NCI-H2029 treated with DMSO at 0.1 percent for 48 hours (cell line): ENCODE results near the gene NCKAP5.
A peak's percentile ranks its signal among the peaks of the same experiment; 100 is the strongest.
"Not testable (repeated sequence)": the region's sequence is repeated elsewhere in the genome, so short reads cannot be mapped to it uniquely, and the experiment has no call there.

Source experiments
- DNase-seq: peaks from one replicate; lab custom pipeline; 2025; lab: John Stamatoyannopoulos, UW

NCKAP5 gene

DNA sequence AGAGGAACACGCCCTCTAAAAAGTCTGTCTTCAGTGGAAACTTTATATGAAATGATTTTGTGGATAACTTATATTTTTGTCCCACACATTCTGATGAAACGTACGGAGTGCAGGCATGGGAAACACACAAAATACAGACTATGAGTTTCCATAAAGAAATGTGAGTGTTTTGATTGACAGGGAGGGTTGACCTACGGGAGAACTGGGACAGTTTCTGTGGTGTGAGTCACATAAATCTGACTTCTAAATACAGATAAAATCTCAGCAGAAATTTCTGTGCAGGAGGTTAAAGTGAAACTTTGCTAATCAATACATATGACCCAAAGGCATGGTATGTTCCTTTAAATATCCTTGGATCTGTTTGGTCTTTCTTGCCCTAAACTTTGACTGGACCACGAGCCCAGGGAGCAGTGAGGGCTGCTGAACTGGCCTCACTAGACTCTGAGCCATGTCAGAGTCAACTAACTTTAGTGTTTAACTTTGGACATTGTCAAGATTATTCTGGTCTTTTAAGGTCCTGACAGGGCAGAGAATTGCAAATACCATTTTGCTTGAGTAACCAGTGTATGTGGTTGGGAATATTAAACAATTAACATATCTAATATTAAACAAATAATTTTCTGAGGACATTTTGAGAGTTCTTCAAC, 691.4 kb downstream of the NCKAP5 start:
- DNase-seq = no peak

DNA sequence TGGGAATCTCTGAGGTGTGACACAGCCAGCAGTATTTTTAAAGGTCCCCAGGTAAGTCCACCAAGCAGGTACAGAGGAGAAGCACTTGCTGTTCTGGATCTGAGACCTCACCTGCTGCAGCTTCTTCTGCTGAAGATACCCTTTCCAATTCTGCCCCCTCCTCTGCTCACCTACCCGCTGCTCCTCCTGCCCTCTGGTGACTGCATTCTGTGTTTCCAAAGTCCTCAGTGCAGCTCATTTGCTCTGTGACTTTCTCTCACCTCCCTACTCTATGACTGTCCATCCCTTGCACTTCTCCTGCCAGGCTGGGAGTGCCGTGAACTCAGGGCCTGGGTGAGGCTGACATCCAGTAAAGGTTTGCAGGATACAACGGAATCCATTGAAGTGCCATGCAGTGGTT, 693.1 kb downstream of the NCKAP5 start:
- no peak for DNase-seq

DNA sequence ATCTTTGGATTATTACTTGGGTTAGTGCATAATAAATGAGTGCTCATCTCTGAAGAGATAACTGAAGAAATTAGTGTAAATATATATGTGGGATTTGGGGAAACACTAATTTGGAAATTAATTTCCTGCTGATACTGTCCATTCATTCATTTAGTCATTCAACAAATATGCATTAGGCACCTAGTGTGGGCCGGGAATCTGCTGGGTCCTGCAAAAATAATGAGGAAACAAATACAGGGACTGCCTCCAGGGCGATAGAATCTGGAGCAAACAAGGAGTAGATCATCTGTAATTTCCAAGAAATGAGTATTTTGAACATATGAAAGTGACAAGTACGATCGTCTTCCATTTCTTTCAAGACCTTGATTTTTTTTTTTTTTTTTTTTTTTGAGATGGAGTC, 694.5 kb downstream of the NCKAP5 start:
- no peak for DNase-seq

DNA sequence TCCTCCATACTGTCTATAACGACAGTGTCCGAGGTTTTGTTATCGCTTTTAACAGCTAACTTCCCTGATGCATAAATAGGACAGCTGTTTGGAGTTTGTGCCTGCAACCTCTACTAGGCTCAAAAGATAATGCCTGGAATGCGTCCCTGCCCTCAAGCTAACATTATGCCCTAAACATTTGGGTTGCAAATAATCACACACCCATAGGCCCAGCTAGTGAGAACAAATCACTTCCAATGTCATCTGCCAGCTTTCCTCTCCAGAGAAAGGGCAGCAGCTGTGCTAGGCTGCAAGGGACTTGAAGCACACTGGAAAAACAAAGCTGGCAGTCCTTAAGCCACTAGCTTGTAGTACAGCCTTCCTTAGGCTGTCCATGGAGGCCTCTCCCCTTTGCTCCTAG, 696.4 kb downstream of the NCKAP5 start:
- no peak for DNase-seq

DNA sequence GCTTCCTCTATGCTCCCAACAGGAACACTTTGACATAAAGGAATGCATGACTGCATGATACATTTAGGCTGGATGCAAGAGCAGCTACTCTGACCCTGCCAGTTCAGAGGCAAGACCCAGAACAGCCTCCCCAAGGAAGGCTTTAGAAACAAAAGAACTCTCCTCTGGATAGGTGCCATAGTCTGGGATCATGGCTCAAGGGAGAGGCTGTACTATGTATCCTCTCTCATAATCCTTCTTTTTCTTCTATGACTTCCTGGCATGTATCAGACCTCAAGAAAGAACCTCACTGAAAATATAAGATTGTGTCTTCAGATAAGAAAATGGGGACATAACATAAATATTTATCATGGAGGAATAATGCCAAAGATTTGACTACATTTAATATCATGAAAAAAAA, 704.3 kb downstream of the NCKAP5 start:
- no peak for DNase-seq

DNA sequence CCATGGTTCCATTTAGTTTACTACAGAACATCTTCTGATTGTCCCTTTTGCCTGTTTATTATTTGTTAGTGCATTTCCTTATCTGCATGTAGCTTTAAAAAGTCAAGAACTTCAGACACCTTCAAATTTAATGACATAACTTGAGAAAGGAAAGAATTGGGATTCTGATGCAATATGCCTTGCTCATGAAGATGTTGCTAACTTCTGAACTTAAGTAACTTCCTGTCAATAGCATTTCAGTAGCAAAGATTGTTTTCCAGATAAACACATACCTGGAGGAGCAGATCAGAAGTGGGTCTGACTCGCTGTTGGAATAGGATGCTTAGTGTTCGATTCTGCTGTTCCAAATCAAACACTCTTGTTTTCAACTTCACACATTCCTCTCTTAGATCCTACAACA, 708.0 kb downstream of the NCKAP5 start:
- DNase-seq = no peak

DNA sequence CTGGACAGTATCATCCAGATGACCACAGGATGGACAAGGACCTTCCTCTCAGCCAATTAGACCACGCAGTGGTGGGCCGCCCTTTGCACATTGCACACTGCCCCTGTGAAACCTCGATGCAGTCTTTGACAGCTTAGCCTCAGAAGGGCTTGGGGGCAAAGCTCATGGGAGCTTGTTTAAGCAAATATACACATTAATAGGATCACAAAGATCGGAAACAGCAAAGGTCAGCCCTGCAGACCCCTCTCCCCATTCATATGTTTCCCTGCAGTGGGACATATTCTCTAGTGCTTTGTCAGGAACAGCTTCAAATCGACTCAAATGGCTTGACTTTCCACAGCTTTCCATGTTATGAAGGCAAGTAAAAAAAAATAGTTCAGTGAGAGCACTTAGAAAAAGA, 708.7 kb downstream of the NCKAP5 start:
- DNase-seq = no peak

DNA sequence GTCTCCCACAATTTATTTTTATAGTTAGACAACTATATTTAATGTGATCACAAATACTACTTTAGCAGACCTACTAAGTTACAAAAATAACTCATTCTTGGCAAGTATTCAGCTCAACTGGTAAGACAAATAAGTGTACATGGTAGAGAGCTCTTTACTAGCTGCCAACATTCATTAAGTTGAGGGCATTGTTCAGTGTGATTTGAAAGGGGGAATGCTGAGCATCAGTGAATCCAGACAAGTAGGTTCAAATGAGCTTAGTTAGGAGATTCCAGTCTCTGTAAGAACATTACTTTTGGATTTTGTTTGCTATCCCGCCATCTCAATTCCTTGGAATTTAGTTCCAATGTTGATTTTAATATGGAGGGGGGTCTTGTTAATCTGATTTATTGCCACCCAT, 710.9 kb downstream of the NCKAP5 start:
- DNase-seq = no peak

DNA sequence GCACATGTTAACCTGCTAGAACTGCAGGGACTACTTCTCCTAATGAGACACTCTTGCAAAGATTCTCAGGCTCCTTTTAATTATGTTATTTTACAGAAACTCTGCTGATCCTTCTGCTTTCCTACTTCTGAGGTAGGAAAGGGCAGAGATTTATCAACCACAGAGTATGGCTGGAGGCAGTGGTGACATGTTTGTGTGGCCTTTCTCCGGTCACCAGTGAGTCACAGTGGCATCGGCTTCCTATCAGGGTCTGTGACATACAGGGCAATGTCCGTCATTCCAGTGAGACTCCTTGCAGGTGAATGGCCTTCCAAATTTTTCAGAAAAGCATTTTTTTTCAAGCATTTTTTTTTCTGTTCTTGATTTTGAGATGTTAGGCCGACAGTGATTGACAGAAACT, 717.6 kb downstream of the NCKAP5 start:
- DNase-seq = no peak

DNA sequence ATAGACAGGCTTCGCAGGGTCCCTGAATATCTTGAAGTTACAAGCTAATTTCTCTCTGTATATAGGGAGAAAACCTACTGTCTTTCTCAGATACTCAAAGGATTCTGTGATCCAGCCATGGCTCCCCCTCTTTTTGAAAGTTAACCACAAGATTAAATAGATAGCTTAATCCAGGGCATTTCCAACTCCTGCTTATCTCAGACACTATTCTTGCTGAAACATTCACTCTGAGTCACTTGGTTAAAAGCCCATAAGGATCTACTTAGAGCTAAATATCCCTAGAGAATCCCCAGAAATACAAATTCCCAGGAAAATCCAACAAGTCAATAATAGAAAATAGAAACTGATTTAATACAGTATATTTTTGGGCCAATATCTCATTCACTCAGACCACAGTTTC, 719.1 kb downstream of the NCKAP5 start:
- no peak for DNase-seq

DNA sequence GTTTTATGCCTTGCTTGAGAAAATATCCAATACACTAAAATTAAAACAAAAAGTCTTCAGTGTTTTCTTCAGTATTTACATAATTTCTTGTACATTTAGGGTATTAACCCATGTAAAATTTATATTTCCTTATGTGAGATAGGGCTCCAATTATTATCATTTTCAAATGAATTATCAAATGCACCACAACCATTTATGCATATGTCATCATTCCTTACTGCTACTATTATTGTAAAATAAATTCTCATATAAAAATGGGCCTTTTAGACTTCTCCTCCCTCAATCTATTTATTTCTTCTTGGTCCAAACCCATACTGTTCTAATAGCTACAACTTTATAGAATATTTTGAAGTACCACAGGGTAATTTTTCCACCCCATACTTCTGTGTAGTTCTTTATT, 722.9 kb downstream of the NCKAP5 start:
- no peak for DNase-seq

DNA sequence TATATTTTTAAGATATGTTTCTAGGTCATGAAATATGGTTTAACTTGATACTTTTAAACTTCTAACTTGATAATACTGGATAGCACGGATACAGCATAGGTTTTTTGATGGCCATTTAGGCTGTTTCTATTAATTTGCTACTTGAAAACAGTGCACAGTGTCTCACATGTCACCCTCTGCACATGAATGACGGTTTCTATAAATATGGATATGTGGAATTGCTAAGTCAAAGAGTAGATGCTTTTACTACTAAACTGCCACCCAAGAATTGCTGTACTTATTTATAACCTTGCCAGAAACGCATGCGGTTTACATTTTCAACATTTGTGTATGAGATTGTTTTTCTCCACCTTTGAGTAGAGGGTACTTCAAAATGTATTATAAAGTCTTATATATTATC, 723.7 kb downstream of the NCKAP5 start:
- no peak for DNase-seq

DNA sequence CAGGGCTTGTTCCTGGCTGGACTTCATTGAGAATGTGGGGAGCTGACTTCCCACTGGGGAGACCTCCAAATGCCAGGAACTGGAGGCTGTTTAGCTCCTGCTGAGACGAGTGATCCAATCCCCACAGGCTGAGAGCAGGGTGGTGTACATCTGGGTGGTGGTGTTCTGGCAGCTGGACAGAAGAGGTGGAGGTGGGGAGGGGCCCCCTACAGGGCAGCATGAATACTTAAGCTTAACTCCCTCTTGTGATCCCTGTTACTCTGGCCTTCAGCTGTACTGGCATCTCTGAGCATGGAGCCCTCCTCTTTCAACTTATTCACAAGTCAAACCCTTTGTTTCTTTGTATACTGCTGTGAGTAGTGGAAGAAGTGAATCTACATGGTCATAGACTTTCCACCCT, 730.5 kb downstream of the NCKAP5 start:
- DNase-seq = no peak

DNA sequence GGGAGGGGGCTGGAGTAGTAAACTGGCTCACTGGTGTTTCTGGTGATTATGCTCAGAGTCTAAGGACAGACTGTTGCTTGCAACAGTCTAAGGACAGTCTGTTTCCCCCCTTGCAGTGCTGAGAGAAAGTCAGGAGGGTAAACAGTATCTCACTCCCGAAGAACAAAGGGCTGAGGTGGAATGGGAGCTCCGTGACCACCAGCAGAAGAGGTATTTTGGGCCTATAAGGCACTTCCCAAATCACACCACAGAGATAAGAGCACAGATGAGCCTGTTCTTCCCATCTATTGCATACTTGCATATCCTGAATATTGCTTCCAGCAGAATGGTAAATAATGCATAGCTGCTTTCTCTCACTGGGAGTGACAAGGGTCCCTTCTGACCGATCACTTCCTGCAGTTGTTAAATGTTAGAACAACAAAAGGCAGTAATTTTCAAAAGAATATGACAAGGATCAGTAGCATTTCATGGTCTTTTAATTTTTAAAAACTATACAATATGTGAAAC, 737.9 kb downstream of the NCKAP5 start:
- no peak for DNase-seq

DNA sequence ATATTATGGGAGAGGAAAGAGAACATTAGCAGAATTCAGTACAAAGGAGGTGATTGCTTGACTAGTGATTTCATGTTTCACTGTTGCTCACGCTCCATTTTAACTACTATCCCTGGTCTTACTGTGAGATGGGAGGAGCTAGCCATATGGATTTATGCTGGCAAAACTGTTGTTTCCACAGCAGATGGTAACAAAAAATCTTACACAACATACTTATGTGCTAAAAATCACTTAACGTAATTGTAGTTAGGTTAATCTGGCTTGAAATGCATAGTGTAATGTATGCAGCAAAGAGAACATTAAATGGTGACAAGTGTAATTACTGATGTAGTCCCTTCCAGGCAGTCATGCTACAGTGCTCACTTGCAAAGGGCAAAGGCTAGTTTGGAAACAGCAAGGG, 742.7 kb downstream of the NCKAP5 start:
- no peak for DNase-seq

DNA sequence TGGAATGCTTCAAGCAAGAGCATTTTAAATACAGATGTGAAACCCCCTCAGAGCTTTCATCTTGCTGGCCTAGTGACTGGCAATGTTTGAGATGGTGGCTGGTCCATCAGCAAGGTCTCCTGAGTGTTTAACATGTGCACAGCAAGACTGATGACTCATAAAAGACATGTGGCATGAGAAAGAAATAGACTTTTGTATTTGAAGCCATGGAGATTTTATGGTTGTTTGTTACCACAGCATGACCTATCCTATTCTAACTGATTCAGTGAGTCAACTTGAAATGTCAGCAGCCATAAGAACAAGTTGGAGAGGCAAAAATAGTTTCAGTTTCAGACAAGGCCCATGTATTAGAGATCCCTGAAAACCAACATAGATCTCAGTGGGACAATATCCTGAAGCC, 743.5 kb downstream of the NCKAP5 start:
- DNase-seq = no peak

DNA sequence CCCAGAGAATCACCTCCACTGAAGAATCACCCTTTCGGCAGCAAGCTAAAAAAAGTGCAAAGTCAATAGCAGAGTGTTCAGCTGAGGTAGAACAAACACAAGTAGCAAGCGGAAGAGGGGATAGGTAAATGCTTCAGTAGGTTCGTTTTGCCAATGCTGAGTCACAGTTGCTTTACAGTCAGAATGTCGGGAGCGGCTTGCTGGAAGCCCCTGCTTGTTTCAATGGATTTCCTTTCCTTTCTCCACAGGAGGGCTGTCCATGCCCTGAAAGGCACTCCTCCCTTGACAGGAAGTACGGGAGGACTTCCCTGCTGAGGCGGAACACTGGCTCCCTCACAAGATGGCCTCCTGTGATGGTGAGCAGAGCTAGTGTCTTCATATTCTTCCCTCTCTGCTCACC, 752.0 kb downstream of the NCKAP5 start:
- no peak for DNase-seq

DNA sequence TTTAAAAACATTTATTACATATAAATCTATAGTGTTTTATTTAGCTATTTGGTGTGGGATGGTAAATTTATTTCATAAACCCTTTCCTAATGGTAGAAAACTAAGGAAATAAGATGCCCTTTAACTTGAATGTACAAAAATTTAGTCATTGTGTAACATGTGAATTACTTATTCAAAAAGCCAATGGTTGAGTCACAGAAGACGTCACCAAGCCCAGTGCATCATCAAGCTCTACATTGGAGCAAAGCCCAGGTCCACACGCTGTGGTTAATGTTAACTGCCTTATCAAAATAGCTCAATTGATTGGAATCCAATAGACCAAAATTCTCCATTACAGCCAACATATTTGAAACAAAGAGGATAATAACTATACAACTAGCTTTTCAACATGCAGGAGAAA, 752.7 kb downstream of the NCKAP5 start:
- DNase-seq = no peak

DNA sequence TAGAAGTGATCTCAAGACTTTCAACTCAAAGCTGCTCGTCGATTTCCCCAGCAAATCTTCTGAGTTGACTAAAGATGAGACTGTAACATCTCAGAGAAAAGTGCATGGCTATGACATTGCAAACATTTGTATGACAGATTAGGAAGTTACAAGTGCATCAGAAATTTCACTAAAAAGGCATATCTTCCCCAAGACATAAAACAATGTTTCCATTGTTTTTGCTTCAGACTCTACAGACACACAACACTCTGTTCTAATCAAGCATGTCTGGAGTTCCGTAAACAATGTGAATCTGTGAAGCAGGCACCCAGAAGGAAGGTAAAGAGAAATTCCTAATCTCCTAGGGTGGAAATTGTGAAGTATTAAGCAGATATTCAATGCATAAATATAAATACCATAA, 753.6 kb downstream of the NCKAP5 start:
- no peak for DNase-seq

DNA sequence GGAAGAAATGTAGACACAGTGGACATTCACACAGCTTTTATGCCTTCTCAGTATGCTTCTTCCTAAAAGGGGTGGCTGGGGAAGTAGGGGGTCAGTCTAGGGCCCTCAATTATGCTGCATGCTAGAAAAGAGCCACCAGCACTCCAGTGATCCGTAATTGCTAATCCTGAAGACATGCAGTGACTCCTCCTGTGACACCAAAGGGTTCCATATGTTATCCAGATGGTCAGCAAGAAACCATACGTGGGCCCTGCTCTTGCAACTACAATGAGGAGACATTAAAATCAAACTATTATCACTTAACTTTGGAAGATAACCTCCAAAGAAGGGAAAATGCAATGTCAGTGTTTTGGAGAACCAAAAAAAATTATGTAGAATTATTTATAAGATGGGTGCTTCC, 754.8 kb downstream of the NCKAP5 start:
- no peak for DNase-seq

DNA sequence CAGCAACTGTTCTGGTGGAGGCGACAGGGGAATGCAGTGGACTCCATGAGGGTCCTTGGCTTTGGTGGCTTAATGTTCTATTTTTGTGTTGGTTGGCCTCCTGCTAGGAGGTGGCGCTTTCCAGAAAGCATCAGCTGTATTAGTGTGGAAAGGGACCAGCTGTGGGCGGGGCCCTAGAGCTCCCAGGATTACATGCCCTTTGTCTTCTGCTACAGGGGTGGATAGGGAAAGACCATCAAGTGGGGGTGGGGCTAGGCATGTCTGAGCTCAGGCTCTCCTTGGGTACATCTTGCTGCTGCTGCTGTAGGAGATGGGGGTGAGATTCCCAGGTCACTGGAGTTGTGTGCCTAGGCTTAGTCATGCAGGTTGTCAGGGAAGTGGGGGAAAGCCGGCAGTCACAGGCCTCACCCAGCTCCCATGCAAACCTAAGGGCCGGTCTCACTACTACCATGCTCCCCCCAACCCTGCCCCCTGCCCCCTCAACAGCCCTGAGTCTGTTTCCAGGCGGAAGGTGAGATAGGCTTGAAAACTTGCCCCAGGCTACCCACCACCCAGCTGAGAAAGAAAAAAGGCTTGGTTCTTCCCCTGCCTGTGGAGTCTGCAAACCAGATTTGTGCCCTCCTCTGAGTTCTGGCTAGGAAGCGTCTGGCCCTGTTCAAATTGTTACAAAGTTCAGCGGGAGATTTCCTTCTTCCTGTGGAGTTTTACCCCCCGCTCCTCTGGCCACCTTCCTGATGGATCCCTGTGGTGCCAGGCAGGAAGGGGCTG, 756.9 kb downstream of the NCKAP5 start:
- DNase-seq = no peak

DNA sequence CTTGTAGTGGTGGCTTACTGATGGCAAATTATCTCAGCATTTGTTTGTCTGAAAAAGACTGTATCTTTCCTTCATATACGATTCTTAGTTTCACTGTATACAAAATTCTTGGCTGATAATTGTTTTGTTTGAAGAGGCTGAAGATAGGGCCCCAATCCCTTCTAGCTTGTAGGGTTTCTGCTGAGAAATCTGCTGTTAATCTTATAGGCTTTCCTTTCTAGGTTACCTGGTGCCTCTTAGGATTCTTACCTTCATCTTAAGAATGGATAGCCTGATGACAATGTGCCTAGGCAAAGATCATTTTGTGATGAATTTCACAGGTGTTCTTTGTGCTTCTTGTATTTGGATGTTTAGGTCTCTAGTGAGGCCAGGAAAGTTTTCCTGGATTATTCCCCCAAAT, 758.3 kb downstream of the NCKAP5 start:
- DNase-seq = not testable (repeated sequence)

DNA sequence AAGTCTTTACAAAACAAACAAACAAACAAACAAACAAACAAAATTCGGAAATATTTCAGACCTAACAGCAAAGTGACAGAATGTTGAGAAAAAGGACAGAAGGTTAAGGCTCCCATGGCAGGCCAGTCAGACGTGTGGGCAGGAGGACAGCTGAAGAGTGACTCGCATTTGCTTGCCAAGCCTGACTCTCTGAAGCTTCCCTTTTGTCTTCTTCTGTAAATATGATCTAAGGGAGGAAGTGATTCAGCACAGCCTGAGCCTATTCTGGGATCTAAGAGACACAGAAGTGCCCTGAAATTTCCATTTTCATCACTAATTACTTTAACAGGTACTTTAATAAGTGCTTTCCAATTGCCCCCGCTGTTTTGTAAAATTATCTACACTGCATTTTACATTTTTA, 764.2 kb downstream of the NCKAP5 start:
- DNase-seq = peak; percentile 60

DNA sequence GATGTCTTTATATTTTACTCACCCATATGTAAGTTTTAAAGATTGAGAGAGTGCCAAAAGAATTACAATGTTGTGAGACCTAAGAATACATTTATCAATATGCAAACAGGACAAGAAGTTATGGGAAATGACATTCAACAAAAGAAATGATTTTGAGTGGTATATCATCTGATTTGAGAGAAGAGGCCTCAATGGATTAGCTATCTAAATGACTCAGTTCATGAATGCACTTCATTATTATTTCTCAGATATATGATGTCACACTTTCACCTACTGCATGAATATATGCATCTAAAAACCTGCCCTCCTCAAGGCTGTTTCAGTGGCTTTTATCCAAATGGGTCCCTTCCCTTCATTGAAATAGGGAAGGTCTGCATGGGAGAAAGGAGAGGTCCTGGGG, 769.9 kb downstream of the NCKAP5 start:
- no peak for DNase-seq
